Calu3 (cell line): Measurements from ENCODE around the gene PCYT2. TPM values are rescaled to one million over a fixed set of nuclear protein-coding genes. Genes with fewer than 3 reads are reported as not detected.

Experiments used
- BruUV-seq: library from RNA; stranded (reverse); fragments of 400-500 nt; replicated peaks from 2 replicates; lab custom pipeline; 2021; lab: Mats Ljungman, UMichigan
- CTCF ChIA-PET: fragments of 300-600 bp; sonication (Branson Sonifier 250); formaldehyde crosslinking; loops from one replicate; lab custom pipeline; 2022; ENCODE audit warnings: antibody characterized with exemption; lab: Charles Lee
- DNase-seq: peaks from one replicate; pipeline ENCODE4 v3.0.0; 2022
- H3K27ac Mint-ChIP-seq: one replicate; pipeline ENCODE4 v1.8.0; 2022; ENCODE audit warnings: mixed read lengths; ENCODE audit not compliant: unreplicated experiment
- H3K27me3 Mint-ChIP-seq: one replicate; pipeline ENCODE4 v1.8.0; 2022; ENCODE audit warnings: mixed read lengths; ENCODE audit not compliant: unreplicated experiment
- H3K36me3 Mint-ChIP-seq: one replicate; pipeline ENCODE4 v1.8.0; 2022; ENCODE audit warnings: mild to moderate bottlenecking, moderate library complexity, mixed read lengths; ENCODE audit not compliant: insufficient read depth, unreplicated experiment
- H3K4me1 Mint-ChIP-seq: one replicate; pipeline ENCODE4 v1.8.0; 2022; ENCODE audit warnings: mild to moderate bottlenecking, low read depth, mixed read lengths; ENCODE audit not compliant: unreplicated experiment
- H3K4me3 Mint-ChIP-seq: one replicate; pipeline ENCODE4 v1.8.0; 2022; ENCODE audit warnings: mild to moderate bottlenecking, low read depth, moderate library complexity, mixed read lengths; ENCODE audit not compliant: unreplicated experiment
- H3K9me3 Mint-ChIP-seq: one replicate; pipeline ENCODE4 v1.8.0; 2022; ENCODE audit warnings: low read depth, mixed read lengths; ENCODE audit not compliant: unreplicated experiment
- CTCF ChIP-seq: fragments of 200-600 bp; IDR thresholded peaks from one replicate; pipeline ENCODE4 v1.8.0; 2022; ENCODE audit warnings: antibody characterized with exemption; ENCODE audit not compliant: unreplicated experiment
- intact Hi-C: fragments of 100-400 bp; cut with micrococcal nuclease; formaldehyde crosslinking; loops from one replicate; pipeline ENCODE4 v1.10.0; 2022; ENCODE audit not compliant: unreplicated experiment
- total RNA-seq: library from RNA; stranded (reverse); gene quantifications from 2 replicates; pipeline ENCODE4 v1.2.3, GENCODE V29; 2022

PCYT2 gene
- total RNA-seq, 1 experiment from 2014 or later, result 58.4 TPM

- intact Hi-C loops, result no loop called here
- no TSS peak for BruUV-seq
- H3K9me3 Mint-ChIP-seq, result no peaks in the 10 kb centered on the region
- H3K27me3 Mint-ChIP-seq, result no peaks in the 10 kb centered on the region
- DNase-seq, result peak; percentile 68
- peaks cover 75% of the 10 kb centered on the region for H3K36me3 Mint-ChIP-seq
- peak overlapping the region; percentile 78 for H3K4me3 Mint-ChIP-seq
- peaks cover 47% of the 10 kb centered on the region for H3K4me1 Mint-ChIP-seq
- TF ChIP-seq CTCF, result no peak
- peak overlapping the region; percentile 80 for H3K27ac Mint-ChIP-seq
- CTCF ChIA-PET, result interaction anchor here (0.9 to 1.2 kb wide), 3 partner anchors 14 to 21 kb away, joined by 4 read pairs; partner anchors contain the start of genes ALYREF and ANAPC11
Observed at GRCh38 chr17:81912441-81913309, 1.5 kb upstream of the PCYT2 start.

GRCh38 chr17:81911969-81912368, 770 bp upstream of the PCYT2 start:
- TF ChIP-seq CTCF, result no peak
- H3K27me3 Mint-ChIP-seq, result no peaks in the 10 kb centered on the region
- intact Hi-C loops, result no loop called here
- CTCF ChIA-PET, result no interaction called here
- peak overlapping the region; percentile 80 for H3K27ac Mint-ChIP-seq
- H3K4me1 Mint-ChIP-seq, result peaks cover 42% of the 10 kb centered on the region
- H3K4me3 Mint-ChIP-seq, result peak overlapping the region; percentile 78
- H3K9me3 Mint-ChIP-seq, result no peaks in the 10 kb centered on the region
- DNase-seq, result no peak
- H3K36me3 Mint-ChIP-seq, result peaks cover 70% of the 10 kb centered on the region
- no TSS peak for BruUV-seq

GRCh38 chr17:81910840-81911276, 341 bp downstream of the PCYT2 start:
- no peak for TF ChIP-seq CTCF
- intact Hi-C loops, result no loop called here
- H3K4me1 Mint-ChIP-seq, result peaks cover 30% of the 10 kb centered on the region
- peak overlapping the region; percentile 78 for H3K4me3 Mint-ChIP-seq
- CTCF ChIA-PET, result interaction anchor here (0.6 to 1.0 kb wide), 2 partner anchors 17 to 89 kb away, joined by 3 read pairs; partner anchors contain the start of gene MAFG
- H3K36me3 Mint-ChIP-seq, result peaks cover 63% of the 10 kb centered on the region
- no peak overlapping the region for H3K27ac Mint-ChIP-seq
- no peaks in the 10 kb centered on the region for H3K27me3 Mint-ChIP-seq
- DNase-seq, result no peak
- no TSS peak for BruUV-seq
- H3K9me3 Mint-ChIP-seq, result no peaks in the 10 kb centered on the region

- intact Hi-C loops, result no loop called here
- no peak for DNase-seq
- peaks cover 58% of the 10 kb centered on the region for H3K36me3 Mint-ChIP-seq
- TSS peak; percentile 7 for BruUV-seq
- no peak for TF ChIP-seq CTCF
- H3K9me3 Mint-ChIP-seq, result no peaks in the 10 kb centered on the region
- H3K27me3 Mint-ChIP-seq, result no peaks in the 10 kb centered on the region
- H3K4me3 Mint-ChIP-seq, result peak overlapping the region; percentile 78
- peaks cover 28% of the 10 kb centered on the region for H3K4me1 Mint-ChIP-seq
- H3K27ac Mint-ChIP-seq, result no peak overlapping the region
- CTCF ChIA-PET, result interaction anchor here (0.6 kb wide), 1 partner anchor 17 kb away, joined by 3 read pairs; the partner anchor contains the start of gene MAFG
Observed at GRCh38 chr17:81909966-81910839, 996 bp downstream of the PCYT2 start.
